Activated CD8-positive, alpha-beta memory T cell treated with anti-CD3 and anti-CD28 coated beads for 4 hours (primary cell): Measurements from ENCODE around the gene ABCA13.
"Not testable (repeated sequence)": the region's sequence is repeated elsewhere in the genome, so short reads cannot be mapped to it uniquely, and the experiment has no call there.

Experiments used
- DNase-seq, 2 donors: peaks; one replicate each; pipeline ENCODE4 v3.0.0-alpha.2; 2020; ENCODE audit warnings: low read depth in 2 of 2

ABCA13 gene

DNA sequence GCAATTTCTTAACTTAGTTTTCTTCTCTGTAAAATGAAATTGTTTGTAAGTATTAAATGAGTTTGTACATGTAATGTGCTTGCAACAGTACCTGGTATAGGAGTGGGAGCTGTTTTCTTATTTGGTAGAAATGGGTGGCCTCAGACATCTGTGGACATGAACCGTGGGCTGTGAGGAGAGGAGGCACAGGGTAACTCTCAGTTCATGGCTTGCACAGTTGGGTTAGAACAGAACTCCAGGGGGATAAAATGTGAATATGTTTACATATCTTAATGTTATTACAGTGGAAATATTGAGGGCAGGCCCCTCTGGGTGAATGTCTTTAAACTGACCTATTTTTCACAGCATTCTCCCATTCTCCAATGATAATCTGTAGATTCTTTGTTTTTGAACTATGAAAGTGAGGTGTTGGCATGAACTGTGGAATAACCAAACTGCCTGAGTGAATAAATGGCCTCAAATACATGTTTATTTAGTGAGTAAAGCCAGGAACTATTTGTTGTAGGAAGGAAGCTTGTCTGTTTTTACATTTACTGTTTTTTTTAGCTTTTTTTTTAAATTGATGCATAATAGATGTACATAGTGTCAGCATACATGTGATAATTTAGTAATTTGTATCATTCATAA, 2.6 kb downstream of the ABCA13 start:
- DNase-seq, result no peak

DNA sequence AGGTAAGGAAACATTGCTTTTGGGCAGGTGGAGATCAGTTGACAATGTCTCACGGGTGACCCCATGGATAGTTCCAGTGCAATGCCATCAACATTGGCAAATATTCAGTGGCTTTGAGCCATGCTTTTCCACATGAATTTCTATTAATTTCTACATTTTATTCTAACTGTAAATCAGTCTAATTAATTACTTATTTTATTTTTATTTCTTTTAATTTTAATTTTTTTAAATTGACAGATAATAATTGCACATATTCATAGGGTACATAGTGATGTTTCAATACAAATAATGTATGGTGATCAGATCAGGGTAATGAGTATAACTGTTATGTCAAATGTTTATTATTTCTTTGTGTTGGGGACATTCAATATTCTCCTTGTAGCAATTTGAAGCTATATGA, 3.8 kb downstream of the ABCA13 start:
- DNase-seq, result no peak

DNA sequence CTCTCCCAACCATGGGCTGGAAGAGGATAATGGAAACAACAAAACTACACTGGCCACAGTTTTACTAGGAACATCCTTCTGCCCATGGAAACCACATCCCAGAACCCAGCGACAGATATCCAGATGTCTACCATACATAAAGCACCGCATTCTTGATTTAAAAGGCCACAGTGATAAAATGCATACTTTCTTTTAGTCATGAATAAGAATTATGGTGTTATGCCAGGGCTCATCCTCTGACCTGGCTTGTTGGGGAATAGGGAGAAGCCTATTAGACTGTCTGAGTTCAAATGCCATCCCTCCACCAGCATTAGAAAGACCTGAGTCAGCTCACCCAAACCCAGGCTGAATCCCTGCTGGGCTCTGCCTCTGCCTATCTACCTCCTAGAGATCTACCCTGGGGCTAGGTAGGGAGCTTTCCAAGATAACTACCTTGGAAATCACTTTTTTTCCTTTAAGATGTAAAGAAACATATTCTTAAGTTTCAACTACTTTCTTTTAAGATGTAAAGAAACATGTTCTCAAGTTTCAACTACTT, 5.2 kb downstream of the ABCA13 start:
- DNase-seq, result no peak

DNA sequence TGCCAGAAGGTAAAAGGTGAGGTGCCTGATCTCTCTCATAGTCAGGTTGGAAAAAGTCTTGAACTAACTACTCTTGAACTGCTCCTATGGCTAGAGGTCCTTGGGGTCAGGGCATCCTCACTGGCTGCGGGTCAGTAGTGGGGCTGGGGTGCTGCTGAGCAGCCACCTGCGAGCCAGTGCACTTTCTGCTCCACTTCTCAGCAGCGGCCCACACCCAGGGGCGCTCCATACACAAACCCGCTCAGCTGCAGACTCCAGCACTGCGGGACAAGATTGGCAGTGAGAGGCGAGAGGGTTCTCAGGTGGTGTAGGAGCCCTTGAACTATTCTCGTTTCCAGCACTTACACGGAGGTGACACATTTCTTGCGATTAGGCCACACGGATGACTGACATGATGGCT, 6.0 kb downstream of the ABCA13 start:
- DNase-seq, result no peak

DNA sequence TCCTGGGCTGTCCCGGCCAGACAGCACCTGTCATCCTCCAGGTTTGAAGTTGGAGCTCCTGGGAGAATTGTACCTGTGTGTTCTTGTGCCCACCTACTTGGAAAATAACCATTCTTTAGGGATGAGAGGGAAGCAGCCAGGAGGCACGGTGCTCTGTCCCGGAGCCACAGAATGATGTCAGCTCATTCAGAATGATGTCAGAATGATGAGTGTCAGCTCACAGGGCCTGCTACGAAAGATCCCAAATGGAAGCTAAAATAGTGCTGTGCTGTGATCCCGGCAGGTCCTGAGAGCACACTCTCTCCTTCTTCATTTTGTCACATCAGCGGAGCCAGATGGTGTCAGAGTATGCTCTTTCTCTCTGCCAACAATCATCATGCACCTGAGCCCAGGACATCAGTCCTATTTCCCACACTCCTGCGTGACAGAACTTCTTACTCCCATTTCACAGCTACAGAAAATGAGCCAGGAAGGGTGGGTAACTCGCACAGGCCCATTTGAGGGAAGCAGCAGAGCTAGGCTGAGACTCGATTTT, 8.3 kb downstream of the ABCA13 start:
- no peak for DNase-seq

DNA sequence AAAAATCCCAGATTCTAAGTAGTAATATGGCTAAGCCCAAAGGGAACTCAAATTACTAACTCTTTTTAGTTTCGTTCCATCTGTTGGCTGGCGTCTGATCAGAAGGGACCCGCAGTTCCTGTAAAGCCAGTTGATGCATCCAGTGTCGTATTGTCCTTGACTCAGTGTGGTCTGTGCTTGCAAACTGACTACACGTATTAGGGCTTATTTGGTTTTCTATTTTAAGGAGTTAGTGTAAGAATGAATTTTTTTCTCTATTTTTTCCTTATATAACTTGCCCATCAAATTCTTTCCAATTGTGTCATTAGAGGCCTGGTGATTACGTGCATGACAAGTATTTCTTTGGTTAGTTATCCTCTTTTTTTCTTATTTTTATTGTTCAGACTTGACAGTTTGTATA, 9.7 kb downstream of the ABCA13 start:
- no peak for DNase-seq

DNA sequence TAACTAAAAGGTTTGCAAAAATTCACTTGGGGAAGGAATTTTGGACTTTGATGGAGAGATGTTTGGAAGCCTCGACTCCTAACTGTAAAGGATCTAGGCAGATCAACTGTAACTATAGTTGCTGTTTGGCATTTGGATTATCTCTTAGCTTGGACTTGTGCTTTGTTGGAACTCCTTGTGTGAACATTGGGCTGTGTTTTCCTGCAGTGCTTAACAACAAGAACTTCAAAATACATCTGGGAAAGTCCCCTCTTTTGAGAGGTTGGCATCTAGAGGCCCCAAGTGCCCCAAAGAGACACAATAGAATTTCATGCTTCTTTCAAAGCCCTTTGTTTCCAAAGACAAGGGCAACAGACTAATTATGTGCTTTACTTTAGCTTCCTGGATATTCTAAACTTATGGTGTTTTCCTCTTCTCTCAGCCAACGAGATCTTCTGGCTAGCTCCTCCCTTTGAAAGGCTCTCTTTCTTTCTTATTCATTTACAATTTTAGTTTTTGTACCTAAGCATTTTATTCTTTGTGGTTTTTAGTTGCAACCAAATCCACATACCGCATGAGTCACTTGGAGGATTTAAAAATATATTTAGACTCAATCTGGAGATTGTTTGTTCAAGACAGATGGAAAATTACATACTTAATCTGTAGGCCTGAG, 11.6 kb downstream of the ABCA13 start:
- no peak for DNase-seq

DNA sequence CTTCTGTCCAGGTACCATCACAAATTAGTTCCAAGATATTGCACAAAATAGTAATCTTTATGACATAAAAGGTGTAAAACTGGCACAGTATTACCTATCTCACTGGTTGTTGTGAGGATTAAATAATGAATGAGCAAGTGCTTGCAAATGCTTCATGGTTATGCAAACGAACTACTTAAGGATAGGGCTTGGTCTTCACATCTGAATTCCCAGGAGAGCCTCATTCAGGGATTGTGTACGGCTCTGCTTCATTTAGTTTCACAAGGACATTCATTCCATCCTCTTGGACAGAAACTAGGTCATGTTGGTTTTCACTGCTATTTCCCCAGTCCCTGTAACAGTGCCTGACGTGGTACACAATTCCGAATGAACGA, 12.1 kb downstream of the ABCA13 start:
- DNase-seq, result no peak

DNA sequence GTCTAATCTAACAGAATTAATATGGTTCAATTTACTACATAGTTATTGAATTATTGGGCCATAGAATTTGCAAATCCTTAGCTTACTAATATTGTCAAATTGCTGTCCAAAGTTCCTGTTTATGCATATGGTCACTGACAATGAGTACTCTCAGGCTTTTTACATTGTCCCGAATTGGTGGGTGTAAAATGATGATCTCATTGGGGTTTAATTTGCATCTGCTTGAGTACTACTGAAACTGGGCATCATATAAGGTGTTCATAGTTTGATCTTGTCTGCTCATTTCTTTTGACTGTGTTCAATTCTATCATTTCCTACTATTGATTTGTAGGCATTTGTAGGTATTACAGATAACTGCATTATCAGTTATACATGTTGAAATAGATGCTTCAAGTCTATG, 12.7 kb downstream of the ABCA13 start:
- DNase-seq, result no peak

DNA sequence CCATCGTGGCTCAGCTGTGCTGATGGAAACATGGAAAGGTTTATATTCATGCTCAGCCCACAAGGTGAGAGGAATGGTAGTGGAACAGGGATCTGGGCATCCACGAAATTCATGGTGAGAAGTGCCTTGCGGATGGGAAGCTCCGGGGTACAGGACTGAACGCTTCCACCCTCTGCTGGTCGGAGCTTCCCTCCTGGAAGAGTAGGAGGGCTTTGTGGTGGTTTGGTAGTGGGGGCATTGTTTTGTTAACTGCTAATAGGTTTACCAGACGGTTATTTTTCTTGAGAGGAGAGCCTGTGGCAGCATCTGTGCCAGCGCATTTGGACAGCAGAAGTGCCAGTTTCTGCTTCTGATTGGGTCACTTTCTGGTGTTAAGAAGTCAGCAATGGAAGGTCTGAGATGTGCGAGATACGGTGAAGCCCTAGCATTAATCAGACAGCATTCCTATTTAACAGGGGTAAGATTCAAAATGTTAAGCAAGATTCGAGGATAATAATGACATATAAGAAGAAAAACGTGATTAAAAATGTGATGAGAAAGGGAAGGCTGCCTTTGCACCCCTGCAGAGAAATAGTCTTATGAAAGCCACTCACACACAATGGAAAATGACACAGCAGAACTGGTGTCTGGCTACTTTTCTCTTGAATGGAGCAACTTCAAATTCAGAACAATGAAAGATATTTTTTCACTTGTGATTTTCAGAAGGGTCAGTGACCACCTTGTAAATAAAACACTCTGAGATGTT, 17.7 kb downstream of the ABCA13 start:
- no peak for DNase-seq

DNA sequence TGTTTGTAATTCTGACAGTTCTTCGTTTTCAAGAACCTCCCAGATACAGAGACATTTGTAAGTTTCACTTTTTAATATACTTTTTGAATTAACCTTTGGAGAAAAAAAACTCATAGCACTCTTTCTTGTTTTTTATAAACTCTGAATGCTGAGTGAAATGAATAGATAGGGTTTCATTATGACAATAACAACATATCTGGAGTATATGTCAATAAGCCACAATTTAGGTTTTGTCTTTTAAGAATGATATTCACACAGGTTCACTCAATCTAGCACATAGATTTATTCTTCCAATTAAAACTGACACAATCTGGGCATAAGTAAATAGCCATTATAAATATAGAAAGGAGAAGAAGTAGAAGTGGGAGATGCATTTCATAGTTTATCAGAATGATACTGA, 21.7 kb downstream of the ABCA13 start:
- DNase-seq, result no peak

DNA sequence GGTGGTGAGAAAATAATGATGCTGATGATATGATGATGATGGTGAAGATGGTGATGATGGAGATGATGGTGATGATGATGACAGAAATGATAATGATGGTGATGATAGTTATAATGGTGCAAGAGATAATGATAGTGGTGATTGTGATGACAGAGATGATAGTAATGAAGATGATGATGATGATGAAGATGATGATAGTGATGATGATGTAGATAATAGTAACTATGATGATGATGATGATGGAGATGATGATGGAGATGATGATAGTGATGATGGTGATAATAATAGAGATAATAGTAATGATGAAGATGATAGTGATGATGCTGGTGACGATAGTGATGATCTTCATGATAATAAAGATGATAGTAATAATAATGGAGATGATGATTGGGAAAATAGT, 22.2 kb downstream of the ABCA13 start:
- DNase-seq, result no peak

DNA sequence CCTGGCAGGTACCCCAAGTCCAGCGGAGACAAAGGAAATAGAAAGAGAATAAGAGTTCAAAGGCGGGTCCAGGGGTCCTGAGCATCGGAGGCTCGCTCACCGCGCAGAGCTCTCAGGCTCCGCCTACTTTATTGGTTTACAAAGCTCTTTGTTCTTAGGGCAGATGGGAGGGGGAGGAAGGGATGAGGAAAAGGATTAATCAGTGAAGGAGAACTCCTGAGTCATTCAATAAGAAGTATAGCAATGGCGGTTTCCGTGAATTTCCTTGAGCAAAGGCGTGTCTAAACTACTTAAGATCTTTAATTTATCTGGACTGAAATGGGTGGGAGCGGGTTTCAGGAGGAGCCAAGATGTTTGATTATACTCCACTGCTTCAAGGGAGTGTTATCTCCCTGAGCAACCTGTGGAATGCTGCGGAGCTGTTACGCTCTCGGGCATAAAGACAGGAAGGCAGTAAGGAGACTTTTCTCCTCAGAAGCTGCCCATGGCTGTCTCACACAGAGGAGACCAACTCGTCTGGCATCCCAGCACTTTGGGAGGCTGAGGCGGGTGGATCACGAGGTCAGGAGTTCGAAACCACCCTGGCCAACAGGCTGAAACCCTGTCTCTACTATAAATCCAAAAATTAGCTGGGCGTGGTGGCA, 29.8 kb downstream of the ABCA13 start:
- DNase-seq, result not testable (repeated sequence)

DNA sequence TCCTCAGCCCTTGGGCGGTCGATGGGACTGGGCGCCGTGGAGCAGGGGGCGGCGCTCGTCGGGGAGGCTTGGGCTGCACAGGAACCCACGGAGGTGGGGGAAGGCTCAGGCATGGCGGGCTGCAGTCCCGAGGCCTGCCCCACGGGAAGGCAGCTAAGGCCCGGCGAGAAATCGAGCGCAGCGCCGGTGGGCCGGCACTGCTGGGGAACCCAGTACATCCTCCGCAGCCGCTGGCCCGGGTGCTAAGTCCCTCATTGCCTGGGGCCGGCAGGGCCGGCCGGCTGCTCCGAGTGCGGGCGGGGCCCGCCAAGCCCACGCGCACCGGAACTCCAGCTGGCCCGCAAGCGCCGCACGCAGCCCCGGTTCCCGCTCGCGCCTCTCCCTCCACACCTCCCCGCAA, 31.7 kb downstream of the ABCA13 start:
- DNase-seq, result not testable (repeated sequence)

DNA sequence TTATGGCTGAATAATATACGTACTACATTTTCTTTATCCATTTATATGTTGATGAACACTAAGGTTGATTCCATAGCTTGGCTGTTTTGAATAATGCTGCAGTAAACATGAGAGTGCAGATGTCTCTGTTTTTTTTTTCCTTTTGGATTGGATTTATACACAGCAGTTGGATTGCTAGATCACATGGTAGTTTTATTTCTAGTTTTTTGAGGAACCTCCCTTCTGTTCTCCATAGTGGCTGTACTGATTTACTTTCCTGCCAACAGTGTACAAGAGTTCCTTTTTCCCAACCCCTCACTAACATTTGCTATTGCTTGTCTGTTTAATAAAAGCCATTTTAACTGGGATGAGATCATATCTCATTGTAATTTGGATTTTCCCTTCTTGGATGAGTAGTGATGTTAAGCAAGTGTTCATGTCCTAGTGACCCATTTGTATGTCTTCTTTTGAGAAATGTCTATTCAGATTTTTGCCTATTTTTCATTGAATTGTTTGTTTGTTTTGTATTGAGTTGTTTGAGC, 36.0 kb downstream of the ABCA13 start:
- DNase-seq, result no peak

DNA sequence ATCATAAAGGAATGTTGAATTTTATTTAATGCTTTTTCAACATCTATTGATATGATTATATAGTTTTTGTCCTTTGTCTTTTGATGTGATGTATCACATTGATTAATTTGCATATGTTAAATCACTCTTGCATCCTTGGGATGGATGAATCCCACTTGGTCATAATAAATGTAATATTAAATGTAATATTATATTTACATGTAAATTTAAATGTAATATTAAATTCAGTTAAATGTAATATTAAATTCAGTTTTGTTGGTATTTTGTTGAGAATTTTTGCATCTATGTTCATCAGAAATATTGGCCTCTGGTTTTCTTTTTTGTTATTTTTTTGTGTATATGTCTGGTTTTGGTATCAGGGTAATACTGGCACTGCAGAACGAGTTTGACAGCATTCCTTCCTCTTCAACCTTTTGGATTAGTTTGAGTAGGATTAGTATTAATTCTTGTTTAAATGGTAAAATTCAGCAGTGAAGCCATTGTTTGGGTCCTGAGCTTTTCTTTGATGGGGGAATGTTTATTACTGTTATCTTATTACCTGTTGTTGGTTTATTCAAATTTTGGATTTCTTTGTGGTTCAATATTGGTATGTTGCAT, 37.8 kb downstream of the ABCA13 start:
- no peak for DNase-seq

DNA sequence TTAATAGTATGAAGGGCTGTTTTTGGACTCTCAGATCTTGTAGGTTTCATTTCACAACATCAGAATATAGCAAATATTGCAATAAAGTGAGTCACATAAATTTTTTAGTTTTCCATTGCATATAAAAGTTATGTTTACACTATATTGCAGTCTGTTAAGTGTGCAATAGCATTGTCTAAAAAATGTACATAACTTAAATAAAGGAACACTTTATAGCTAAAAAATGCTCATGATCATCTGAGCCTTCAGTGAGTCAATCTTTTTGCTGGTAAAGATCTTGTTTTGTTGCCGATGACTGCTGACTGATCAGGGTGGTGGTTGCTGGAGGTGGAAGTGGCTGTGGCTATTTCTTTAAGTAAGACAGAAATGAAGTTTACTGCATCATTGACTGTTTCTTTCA, 42.0 kb downstream of the ABCA13 start:
- no peak for DNase-seq

DNA sequence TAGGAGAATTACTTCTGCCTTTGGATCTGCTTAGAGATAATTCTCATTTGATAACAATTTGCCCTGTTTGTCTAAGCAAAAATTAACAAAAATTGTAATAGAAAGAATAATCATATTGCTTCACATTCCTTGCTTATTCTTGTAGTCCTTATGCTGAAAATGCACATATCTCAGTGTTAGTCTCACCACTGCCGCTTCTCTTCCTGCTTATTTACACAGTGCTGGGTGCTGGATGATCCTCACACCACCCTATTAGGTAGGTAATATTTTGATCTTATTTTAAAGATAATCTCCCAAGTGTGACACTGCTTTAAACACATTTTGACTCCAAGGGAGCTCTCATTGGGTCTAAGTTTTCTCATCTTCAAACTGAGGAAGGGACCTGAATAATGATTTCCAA, 46.0 kb downstream of the ABCA13 start:
- no peak for DNase-seq

DNA sequence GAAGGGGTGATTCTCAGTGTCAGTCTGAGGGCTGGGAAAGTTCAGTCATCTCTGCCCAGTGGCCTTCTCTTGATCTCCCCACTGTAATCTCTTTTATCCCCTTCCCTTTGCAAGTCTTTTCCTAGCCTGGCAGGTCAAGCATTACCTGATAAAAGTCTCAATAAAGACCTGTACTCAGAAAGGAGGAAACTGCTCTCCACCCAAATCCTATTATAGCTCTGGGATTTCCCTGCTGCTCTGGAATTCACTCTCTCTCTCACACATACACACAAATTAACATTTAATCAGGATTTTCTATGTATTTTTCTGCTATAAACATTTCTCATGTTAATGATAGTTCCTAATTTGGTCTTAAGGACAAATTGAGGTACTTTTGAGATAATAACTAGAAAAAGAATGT, 46.5 kb downstream of the ABCA13 start:
- DNase-seq, result no peak

DNA sequence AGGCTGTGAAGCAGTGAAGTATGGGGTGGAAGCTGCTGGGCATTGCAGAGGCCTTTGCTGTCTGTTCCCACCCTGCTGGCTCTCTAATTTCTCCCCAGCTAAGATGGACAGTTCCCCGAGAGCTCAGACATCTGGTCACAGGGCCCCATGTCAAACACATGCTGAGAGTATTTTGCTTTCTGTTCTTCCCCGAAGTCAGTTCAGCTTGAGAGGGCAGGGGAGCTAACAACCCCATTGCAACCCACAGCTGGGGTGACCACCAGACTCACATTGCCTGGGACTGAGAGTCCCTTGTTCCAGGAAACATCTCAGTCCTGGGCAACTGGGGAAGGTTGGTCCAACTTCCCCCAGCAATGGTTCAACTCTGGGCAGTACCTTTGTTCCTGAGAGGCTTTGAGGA, 52.8 kb downstream of the ABCA13 start:
- no peak for DNase-seq

DNA sequence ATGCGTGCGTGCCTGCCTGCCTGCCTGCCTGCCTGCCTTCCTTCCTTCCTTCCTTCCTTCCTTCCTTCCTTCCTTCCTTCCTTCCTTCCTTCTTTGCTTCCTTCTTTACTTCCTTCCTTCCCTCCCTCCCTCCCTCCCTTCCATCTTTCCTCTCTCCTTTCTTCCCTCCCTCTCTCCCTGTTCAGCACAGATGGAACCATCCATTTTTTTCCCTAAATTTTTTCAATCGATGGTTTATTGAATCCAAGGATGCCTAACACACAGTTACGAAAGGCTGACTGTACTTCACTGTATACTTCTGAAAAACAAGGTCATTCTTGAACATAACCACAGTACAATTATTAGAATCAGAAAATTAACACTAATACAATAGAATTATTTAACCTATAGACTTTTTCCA, 53.8 kb downstream of the ABCA13 start:
- no peak for DNase-seq

DNA sequence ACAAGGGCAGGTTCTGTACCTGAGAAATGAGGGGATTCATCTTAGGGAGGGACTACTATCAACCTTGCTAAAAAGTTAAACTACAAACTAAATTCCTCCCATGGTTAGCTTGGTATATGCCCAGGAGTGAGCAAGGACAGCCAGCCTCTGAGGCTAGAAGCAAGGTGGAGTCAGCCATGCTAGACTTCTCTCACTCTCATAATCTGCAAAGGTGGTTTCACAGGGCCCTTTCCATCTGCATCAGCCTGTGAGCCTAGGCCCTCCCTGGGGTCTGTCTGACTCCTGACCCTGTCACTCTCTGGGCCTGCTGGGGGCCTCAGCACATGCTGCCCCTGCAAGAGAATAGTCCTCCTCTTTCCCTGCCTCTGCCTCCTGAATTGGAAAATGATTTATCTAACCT, 66.1 kb downstream of the ABCA13 start:
- DNase-seq, result no peak
